Stimulated activated CD8-positive, alpha-beta memory T cell treated with anti-CD3 and anti-CD28 coated beads, Interleukin-15, amount 100 ng/mL, for 4 hours (primary cell): ENCODE results near the gene NCEH1.
"Not testable (repeated sequence)": the region's sequence is repeated elsewhere in the genome, so short reads cannot be mapped to it uniquely, and the experiment has no call there.

Experiments
- DNase-seq, 2 donors: peaks; one replicate each; pipeline ENCODE4 v3.0.0-alpha.2; 2020; ENCODE audit warnings: low read depth in 2 of 2

NCEH1 gene

DNA sequence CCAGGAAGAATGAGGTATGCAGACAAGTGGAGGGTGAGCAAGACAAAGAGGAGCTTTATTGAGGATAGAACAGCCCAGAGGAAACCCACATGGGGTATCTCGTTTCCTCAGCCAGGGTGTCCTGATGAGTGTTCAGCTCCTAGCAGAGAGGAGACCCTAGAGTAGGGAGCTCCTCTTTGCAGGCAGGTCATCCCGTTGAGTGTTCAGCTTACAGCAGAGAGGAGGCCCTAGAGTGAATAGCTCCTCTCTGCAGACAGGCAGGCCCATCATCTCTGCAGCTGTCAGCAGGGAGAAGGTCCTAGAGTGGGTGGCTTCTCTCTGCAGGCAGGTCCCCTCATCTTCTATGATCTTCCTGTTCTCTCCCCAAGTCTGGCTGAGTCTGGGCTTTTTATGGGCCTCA is 97.0 kb downstream of the NCEH1 start:
- DNase-seq = no peak

DNA sequence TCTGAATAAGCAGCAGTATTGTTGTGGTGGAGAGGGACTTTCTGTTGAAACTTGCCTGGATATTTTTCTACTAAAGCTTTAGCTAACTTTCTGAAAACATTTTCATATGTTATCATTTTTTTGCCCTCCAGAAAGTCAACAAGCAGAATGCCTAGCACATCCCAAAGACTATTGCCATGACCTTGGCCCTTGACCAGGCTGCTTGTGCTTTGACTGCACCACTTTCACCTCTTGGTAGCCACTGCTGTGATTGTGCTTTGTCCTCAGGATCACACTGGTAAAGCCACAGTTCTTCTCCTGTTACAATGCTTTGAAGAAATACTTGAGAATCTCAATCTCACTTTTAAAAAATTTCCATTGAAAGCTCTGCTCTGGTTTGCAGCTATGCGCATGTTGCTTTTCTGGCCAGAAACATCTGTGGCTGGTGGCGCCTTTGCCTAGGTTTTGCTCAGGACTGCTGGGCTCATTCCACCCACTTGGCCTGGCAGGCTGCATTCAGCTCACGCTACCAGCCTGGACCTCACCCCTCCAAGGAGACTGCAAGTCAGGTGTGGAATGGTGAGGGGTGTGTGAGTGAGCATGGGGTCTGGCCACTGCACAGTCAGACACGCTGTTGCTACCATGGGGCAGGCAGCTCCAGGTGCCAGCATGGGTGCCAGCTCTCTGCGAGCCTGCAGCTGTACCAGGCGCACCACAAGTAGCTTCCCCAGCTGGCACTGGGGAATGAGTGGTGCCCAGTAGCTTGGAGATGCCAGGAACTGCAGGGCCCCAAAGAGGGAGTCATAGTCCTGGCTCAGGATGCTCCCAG is 97.8 kb downstream of the NCEH1 start:
- DNase-seq = no peak

DNA sequence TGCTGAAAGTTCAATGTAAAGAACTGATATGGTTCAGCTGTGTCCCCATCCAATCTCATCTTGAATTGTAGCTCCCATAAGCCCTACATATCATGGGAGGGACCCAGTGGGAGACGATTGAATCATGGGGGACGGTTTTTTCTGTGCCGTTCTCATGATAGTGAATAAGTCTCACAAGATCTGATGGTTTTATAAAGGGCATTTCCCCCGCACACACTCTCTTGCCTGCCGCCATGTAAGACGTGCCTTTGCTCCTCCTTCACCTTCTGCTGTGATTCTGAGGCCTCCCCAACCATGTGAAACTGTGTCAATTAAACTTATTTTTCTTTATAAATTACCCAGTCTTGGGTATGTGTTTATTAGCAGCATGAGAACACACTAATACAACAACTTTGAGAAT is 101.1 kb downstream of the NCEH1 start:
- DNase-seq = no peak

DNA sequence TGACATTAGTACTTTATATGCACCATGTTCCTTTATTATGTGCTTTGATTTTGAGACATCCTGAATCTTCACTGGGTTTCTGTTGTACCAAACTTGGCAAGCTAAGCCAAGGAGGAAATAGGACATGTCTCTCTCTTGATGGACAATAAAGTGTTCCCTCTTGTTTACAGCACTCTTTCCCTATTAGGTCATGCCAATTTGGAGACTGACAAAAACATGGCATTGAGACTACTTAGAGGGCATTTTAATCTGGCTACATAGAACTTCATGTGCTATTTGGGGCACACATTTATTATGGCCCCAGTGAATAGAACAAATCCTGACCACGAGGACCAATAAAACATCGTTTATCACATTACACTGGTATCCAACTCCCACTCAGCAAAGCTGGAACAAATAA is 102.3 kb downstream of the NCEH1 start:
- no peak for DNase-seq

DNA sequence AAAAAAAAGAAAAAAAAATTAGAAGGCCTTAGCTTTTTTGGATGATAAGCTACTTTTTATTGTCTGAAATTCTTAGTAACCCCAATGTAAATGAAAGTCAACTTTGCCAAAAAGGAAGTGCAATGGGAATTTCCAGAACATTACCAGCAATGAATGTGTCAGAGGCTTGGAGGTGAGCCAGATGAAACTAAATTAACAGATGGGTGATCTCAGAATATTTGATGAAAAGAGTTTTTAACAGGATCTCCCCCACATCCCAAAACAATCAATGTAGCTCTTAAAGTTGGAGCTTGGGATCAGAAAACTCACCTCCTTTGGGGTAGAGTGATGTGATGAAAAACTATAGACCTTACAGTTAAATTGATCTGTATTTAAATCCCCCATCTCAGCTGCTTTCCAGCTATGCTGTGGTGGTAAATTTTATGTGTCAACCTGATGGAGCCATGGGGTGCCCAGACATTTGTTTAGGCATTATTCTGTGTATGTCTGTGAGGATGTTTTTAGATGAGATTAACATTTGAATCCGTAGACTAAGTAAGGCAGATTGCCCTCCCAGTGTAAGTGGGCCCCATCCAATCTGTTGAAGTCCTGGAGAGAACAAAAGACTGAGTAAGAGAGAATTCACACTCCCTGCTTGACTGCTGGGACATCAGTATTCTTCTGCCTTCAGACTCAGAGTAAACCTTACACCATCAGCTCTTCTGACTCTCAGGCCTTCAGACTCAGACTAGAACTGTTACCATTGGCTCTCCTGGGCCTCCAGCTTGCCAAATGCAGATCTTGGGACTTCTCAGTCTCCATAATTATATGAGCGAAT is 103.4 kb downstream of the NCEH1 start:
- DNase-seq = no peak

DNA sequence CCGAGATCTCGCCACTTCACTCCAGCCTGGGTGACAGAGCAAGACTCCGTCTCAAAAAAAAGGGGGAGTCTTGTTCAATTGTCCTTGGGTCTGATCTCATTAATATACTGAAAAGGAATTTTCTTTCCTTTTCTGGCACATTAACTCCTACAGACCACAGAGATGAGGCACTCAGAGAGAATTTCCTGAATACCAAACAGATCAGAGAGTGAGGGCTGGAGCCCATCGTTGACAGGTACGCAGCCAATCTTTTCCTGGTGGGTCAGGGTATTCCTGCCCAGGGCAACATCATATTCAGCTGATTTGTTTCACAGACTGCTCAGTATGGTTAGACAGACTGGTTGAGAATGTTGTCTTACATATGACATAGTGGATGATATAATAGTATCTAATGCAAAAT is 104.8 kb downstream of the NCEH1 start:
- no peak for DNase-seq

DNA sequence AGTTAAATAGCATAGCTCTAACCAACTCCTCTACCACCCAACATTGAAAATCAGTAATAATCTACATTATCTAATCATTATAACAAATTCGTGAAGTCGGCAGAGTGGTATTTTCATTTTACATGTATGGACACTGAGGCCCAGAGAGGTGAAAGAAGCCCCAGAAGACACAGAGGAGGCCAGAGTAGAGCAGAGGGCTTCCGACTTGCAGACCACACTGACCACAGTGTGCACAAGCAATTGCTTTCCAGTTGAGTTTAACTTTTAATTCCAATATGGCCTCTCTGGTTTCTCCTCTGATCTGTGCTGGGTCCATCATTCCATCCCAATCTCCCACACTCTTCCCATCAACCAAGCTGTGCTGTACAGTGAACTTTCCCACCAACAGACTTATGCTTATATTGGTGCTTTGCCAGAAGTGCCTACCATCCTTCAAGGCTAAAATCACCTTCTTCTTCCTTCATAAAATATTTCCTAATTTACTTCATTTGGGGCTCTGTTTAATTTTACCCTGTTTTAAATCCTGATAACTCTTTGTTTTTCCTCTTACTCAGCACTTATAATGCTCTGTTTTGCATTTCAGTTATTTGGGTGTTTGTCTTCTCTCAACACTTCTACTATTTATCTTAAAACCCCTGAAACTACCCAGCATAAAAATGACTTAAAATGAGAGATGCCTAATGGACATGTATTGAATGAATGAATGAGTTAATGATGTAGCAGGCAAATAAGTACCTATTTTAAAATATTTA is 105.8 kb downstream of the NCEH1 start:
- no peak for DNase-seq

DNA sequence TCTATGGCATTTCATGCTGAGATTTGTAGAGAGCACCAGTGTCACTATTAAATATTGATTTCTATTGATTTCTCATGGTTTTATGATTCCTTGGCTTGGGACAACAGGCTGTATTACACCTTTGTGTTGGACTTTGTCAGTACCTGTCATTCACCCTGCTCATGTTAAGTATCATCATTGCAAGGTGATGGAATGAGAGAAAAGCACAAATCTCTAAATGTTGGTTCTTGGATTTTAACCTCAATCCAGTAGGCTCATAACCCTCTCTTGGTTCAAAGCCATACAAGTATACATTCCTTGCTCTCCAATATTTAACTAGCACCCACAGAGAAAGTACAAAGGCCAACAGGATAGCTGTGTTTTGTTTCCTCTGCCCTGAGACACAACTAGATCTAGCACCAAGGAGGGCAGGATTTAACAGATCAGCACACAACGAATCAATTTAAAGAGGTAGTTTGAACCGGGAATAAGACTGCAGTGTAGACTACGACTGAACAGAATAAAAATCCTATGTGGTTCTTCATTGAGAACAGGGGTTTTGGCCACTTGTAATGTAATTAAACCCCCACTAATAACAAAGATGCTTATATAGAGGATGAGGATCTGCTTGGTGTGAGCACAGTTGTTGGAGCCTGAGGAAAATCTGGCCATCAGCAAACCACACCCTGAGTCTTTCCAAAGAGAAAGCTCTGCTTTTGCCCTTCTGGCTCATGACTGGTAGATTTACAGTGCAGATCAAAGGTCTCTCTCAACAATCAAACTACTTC is 109.6 kb downstream of the NCEH1 start:
- DNase-seq = no peak

DNA sequence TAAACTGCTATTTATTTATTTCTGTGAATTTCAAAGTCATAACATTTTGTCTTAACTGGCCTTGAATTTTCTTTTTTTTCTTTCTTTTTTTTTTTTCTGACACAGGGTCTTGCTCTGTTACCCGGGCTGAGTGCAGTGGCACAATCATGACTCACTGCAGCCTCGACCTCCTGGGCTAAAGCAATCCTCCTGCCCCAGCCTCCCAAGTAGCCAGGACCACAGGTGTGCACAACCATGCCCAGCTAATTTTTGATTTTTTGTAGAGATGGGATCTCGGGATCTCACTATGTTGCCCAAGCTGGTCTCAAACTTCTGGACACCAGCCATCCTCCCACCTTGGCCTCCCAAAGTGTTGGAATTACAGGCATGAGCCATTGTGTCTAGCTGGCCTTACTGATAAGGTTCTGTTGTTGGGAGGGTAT is 110.2 kb downstream of the NCEH1 start:
- DNase-seq = no peak

DNA sequence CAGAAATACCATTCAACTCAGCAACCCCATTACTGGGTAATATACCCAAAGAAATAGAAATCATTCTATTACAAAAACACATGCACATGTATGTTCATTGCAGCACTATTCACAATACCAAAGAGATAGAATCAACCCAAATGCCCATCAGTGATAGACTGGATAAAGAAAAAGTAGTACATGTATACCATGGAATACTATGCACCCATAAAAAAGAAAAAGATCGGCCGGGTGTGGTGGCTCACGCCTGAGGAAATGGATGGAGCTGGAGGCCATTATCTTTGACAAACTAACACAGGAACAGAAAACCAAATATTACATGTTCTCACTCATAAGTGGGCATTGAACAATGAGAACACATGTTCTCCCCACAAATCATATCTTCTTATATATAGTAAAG is 112.0 kb downstream of the NCEH1 start:
- DNase-seq = no peak

DNA sequence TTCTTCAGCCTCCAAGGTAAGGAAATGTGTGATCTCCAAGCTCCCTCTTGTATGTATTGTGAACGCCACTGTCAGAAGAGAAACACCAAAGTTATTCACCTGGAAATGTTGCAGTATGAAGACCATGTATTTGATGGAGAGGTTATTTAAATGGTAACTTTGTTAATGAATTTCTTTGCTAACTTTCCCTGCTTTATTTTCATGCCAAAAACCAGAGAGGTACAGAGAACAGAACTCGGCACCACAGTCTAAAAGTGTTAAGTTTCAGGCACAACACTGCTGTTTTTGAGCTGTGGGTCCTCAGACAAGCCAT is 114.5 kb downstream of the NCEH1 start:
- no peak for DNase-seq

DNA sequence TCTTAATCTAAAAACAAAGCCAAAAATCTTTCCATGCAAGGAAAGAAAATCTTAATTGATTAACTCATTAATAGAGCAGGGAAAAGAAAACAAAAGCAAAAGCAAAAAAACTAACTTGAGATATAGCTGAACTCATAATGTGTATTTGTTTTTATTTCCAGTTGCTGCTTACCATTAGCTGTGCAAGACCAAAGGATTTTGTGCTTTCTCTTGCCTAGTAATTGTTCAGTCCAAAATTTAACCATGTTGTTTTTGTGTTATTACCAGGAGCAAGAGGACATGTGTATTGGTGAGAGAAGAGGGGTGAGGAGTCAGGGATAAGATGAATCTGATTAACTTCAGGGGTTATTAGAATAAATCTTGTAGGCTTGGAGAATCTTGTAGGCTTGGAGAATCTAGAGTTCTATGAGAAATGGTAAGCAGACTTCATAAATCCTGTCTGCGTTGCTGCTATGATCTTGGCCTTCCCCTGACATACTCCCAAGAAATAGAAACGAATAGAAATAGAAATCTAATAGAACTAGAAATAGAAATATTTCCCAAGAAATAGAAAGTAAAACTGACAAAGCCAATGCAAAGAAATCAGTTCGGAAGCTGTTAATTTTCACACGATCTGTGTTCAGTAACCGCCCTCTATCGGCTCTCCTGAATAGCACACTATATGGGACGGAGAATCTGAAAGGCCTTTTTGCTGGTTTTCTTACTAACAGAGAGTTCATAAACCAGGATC is 115.0 kb downstream of the NCEH1 start:
- peak in 1 of 2 donors; percentile 24 for DNase-seq

DNA sequence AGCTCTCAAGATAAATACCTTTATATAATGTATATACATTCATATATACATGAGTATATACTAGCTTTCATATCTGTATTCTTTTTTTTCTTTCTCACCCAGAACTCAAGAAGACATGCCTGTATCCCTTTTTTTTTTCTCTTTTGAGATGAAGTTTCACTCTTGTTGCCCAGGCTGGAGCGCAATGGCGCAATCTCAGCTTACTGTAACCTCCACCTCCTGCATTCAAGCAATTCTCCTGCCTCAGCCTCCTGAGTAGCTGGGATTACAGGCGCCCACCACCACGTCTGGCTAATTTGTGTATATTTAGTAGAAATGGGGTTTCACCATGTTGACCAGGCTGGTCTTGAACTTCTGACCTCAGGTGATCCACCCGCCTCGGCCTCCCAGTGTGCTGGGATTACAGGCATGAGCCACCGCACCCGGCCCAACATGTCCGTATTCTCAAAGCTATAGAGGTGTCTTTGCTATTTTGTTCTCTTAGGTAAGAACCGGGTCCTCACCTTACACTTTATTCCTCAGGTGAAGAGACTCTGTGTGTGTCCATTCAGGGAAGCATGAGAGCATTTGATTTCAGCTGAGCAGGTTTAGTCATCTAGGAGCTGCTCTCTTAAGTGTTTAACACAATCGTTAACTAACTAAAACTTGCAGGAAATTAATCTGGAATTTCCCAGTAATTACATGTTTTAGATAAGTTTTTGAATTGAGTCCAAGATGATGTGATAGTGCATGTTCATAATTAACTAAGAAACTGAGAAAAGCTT is 115.8 kb downstream of the NCEH1 start:
- DNase-seq = not testable (repeated sequence)

DNA sequence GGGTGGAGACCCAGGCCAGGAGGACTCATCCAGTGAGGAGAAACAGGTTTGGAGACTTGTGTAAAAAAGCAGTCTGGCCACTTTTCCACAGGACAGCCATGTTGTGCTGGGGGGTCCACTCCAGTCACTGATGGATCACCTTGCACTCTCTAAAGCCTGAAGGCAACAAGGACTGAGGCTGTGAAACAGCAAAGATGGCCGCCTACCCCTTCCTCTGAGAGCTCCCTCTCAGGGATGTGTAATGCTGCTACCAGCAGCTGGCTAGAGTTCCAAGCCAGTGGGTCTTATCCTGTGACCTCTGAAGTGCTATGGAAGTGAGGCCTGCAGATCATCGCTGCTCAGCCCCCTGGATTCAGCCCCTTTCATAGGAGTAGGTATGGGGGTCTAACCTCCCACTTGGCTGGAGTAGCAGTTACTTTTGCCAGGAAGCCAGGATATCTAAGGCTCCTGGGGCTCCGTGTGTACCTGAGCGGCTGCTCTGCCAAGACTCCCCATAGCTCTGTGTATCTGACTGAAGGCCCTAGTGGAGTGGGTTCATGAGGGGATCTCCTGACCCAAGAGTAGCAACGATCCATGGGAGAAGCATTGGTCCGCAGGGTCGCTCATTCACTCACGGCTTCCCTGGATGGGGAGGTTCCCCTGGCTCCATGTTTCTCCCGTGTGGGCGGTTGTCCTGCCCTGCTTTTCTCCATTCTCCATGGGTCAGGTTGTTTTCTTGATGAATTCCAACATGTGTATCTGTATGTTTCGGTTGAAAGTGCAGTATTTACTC is 117.8 kb downstream of the NCEH1 start:
- DNase-seq = no peak

DNA sequence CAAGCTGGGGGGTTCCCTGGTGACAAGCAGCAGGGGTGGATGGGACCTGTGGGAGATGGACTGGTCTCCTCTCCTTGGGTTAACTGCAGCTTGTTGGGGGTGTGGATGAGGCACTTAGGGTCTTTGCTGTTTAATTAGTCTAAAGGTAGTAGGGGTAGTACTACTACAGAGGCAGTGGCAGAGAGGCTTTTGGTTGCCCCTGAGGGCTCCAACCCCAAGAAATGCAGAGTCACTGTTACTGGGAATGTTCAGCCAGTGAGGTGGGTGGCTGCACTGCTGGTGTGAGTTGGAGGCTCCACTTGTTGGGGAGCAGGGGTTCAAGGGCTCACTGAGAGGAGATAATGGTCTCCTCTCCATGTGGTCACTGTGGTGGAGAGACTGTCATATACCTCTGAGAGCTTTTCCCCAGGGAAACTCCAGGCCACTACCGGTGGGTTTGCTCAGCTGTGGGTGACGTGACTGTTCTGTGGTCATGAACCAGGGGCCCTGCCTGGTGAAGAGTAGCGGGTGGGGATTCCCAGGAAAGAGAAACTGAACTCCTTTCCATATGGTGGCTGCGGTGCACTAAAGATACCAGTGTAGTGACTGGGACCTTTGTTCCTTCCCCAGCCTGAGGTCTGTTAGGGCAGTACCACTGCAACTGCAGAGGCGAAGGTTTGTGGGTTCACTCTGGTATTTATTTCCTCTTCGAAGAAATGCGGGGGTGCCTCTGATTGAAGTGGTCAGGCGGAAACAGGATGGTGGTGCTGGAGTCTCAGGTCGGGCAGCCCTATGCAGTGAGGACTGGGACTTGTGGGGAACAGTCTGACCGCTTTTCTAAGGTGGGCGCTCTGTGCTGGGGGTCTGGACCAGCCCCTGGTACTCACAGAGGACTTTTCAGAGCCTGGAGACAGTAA is 118.7 kb downstream of the NCEH1 start:
- DNase-seq = peak; percentile 46 to 84

DNA sequence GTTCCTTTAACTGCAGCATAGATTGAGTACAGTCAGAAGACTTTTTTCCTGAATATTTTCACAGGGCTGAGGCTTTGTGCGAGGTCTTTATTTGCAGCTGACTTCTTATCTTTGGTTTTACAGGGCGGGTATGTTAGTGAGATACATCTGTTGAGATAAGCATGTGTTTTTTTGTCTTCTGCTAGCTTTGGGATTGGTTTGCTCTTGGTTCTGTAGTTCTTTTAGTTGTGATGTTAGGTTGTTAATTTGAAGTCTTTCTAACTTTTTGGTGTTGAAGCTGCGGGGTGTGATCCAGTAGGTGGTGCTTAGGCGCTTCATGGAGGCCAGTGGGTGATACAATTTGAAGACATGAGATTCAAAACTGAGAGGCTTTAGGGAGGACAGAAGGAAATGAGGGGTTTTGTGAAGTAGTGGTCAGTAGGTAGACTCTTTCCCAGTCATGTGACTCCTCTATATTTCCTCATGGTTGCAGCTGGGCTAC is 119.7 kb downstream of the NCEH1 start:
- no peak for DNase-seq

DNA sequence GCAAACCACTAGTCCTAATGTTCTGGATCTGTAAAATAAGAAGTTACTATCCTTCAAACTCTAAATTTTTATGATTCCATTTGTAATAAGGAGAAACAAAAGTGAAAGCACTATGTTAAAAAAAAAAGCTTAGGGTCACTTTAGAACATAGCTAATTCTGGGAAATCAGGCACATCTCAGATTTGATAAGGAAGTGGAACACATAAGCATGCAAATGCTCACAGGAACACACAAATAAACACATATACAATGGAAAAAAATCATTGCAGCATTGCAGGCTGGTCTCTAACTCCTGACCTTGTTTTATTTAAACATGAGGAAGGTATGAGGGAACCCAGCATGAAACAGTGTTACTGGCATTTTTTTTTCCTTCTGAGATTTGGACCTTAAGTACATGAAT is 124.4 kb downstream of the NCEH1 start:
- no peak for DNase-seq

DNA sequence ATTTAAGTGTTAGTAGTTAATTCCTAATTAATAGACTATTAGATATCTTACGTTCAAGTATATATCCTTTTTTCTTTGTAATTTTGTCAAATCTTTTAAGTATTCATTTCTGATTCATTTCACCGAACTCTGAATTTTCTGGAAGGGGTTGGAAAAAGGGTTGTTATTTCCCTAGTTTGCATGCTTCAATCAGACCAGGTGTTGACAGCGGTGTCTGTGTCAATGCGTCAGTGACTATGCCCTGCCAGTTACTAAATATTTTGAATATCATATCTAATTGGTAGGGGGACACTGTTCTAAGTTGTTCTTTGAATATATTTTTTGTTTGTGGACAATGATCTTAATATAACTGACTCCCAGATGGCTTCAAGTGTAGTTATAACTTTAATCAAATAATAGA is 124.9 kb downstream of the NCEH1 start:
- DNase-seq = no peak
